SK-N-SH (cell line): ENCODE measurements around the gene ENPEP.

ENCODE experiments used
- POLR2AphosphoS5 ChIP-seq: IDR thresholded peaks from 2 replicates; pipeline ENCODE4 v1.6.1; 2012; ENCODE audit warnings: low read depth, low read length
- RAD21 ChIP-seq: IDR thresholded peaks from 2 replicates; pipeline ENCODE4 v1.6.1; 2012; ENCODE audit warnings: mild to moderate bottlenecking, low read length
- TAF1 ChIP-seq: IDR thresholded peaks from 2 replicates; pipeline ENCODE4 v1.6.1; 2012; ENCODE audit warnings: low read depth, mild to moderate bottlenecking, low read length, moderate library complexity, borderline replicate concordance
- TF ChIP-seq, protein P1 (sequence below): fragments of 200-600 bp; sonication (generic); IDR thresholded peaks from 2 replicates; pipeline ENCODE4 v1.6.1; 2017; ENCODE audit warnings: antibody characterized with exemption, mild to moderate bottlenecking, moderate library complexity

DNA sequence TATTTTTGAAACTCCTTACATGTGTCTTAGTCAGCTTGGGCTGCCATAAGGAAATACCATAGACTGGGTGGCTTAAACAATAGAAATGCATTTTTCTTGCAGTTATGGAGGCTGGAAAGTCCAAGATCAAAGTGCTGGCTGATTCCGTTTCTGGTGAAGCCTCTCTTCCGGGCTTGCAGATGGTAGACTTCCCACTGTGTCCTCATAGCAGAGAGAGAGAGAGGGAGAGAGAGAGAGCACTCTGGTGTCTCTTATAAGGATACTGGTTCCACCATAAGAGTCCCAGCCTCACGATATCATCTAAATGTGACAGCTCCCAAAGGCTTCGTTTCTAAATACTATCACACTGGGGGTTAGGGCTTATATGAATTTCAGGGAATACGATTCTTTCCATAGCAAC is 39.7 kb downstream of the ENPEP start:
- TF ChIP-seq, protein P1, sequence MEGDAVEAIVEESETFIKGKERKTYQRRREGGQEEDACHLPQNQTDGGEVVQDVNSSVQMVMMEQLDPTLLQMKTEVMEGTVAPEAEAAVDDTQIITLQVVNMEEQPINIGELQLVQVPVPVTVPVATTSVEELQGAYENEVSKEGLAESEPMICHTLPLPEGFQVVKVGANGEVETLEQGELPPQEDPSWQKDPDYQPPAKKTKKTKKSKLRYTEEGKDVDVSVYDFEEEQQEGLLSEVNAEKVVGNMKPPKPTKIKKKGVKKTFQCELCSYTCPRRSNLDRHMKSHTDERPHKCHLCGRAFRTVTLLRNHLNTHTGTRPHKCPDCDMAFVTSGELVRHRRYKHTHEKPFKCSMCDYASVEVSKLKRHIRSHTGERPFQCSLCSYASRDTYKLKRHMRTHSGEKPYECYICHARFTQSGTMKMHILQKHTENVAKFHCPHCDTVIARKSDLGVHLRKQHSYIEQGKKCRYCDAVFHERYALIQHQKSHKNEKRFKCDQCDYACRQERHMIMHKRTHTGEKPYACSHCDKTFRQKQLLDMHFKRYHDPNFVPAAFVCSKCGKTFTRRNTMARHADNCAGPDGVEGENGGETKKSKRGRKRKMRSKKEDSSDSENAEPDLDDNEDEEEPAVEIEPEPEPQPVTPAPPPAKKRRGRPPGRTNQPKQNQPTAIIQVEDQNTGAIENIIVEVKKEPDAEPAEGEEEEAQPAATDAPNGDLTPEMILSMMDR: no peak
- TF ChIP-seq RAD21: no peak
- no peak for TF ChIP-seq TAF1
- TF ChIP-seq POLR2AphosphoS5: no peak
